ENCODE measurements around the gene IPP.
A peak's percentile ranks its signal among the peaks of the same experiment; 100 is the strongest.
"Not testable (repeated sequence)": the region's sequence is repeated elsewhere in the genome, so short reads cannot be mapped to it uniquely, and the experiment has no call there.

Gene IPP

DNA sequence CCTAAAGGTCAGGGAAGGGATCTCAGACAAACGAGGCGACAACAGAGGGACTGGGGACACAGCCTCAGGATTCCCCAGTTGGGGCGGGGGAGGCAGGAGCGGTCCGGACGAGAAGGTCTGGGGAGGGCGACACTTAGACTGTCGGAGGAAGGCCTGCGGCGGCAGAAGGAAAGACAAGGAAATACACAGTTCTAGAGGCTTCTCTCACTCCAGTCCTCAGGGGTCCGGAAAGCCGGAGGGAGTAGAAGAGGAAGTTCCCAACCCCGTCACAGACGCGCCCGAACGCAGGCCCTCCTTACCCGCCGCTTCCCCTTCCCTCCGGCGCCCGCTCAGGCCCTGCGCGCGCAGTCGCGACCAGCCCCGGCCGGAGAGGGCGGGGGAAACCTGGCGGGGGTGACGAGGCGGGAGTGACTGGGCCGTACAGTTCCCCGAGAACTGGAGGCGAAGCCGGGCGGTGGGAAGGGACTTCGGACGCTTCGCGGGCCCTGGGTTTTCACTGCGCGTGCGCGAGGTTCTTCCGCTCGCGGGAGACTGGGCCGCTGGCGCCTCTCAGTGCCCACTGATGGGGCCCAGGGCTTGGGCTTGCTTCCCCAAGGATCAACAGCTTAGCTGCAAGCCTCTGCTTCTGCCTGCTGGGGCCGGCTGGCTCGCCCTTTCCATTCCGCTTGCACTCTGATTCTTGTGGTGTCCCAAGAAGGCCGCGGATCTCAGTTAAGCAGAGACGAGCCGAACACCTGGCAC is at the start of gene IPP:
Gene IPP, minus strand, starts transcription at position 356 of the 741 bp plus-strand sequence. CDS start 4,242 bp downstream, outside the sequence.
- DNase-seq (ENCODE audit: low read depth in 2 of 2) = peak; percentile 84 to 91

DNA sequence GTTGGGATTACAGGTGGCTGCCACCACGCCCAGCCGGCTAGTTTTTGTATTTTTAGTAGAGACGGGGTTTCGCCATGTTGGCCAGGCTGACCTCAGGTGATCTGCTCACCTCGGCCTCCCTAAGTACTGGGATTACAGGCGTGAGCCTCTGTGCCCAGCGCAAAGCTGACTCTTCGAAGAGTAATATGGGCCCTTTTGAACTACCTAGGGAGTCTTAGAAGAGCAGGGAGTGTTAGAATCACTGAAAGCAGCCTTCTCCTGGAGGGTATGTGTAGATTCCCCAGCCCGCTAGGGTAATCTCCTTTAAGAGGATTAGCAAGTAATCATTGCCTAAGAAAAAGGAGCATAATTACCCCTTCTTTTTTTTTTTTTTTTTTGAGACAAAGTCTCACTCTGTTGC is 46.5 kb upstream of the IPP start:
- DNase-seq (ENCODE audit: low read depth in 2 of 2) = no peak

DNA sequence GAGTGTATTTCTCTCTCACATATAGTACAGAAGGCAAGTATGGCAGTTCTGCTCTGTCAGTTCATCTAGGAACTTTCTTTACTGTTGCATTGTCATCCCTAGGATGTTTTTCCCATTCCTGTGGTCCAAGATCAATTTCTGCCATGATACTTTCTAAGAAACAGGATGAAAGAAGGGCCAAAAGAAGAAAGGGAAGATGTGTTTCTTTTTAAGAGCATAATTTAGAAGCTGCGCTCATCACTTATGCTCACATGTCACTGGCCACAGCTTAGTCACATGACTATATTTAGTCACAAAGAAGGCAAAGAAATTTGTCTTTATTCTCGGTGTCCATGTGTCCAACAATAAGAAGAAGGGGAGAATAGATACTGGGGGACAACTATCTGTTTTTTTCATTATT is 45.9 kb upstream of the IPP start:
- no peak for DNase-seq (ENCODE audit: low read depth in 2 of 2)

DNA sequence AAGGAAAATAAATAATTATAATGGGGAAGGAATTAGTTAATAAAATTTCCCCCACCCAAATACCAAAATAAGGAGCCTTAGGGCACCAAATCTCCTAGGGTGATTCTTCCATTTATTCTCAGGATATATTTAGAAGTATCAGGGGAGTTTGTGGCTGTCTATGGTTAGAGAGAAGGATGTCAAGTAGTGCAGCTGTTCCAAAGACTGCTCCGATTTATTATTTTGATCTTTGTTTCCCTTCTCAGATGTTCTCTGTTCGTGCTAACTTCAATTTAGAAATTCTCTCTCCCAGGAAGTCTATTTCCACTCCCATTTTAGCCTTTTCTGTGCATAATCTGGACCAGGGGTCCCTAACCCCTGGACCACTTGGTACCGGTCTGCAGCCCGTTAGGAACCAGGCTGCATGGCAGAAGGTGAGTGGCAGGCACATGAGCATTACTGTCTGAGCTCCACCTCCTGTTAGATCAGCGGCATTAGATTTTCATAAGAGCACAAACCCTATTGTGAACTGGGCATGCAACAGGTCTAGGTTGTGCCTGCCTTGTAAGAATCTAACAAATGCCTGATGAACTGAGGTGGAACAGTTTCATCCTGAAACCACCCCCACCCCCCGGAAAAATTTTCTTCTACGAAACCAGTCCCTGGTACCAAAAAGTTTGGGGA is 43.6 kb upstream of the IPP start:
- no peak for DNase-seq (ENCODE audit: low read depth in 2 of 2)

DNA sequence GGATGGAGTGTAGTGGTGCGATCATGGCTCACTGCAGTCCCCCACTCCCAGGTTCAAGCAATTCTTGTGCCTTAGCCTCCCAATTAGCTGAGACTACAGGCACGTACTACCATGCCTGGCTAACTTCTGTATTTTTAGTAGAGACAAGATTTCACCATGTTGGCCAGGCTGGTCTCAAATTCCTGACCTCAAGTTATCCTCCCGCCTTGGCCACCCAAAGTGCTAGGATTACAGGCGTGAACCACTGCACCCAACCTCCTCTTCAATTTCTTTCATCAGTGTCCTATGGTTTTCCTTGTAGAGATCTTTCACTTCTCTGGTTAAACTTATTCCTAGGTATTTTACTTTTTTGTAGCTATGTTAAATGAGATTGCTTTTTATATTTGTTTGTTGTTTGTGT is 42.3 kb upstream of the IPP start:
- no peak for DNase-seq (ENCODE audit: low read depth in 2 of 2)

DNA sequence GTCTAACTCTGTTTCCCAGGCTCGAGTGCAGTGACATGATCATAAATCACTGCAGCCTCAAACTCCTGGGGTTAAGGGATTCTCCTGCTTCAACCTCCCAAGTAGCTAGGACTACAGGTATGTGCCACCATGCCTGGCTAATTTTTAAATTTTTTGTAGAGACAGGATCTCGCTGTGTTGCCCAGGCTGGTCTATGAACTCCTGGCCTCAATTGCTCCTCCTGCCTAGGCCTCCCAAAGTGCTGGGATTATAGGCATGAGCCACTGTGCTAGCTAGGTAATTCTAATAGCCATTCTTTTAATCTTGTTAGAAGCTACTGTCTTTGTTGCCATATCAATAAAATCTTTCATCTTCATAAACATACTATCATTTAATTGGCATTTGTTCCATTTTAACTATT is 39.1 kb upstream of the IPP start:
- no peak for DNase-seq (ENCODE audit: low read depth in 2 of 2)

DNA sequence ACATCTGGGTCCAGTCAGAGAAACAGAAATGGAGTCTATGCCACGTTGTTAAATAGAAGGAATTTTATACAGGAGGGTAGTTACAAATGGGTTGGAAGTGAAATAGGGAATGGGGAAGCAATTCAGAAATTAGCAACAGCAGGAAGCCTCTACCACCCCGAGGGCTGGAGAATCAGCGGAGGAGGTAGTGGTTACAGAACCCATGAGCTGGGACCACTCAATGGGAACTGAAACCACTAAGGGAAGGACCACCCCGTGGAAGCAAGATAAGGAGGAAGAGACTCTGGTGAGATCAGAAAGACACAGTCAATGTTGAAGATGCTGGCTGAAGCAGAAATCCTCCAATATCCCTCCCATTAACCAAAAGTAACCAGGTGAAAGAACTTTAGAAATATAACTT is 37.5 kb upstream of the IPP start:
- DNase-seq (ENCODE audit: low read depth in 2 of 2) = no peak

DNA sequence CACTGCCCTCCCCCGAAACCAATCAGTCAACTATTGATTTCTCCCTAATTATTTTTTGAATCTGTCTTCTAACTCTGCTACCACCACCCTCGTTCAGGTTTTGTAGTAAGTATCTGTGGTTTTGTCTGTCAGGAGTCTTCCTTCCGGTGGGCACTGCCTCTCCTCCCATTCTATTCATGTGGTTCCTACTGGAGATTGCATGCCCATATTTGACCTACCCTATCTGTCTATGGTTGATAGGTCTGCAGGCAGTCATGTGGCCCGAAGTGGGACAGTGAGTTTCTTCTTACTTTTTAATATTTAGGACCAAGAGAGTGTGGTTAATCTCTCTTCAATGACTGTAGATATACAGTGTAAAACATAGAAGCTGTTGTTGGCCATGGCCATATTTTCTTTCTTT is 35.1 kb upstream of the IPP start:
- no peak for DNase-seq (ENCODE audit: low read depth in 2 of 2)

DNA sequence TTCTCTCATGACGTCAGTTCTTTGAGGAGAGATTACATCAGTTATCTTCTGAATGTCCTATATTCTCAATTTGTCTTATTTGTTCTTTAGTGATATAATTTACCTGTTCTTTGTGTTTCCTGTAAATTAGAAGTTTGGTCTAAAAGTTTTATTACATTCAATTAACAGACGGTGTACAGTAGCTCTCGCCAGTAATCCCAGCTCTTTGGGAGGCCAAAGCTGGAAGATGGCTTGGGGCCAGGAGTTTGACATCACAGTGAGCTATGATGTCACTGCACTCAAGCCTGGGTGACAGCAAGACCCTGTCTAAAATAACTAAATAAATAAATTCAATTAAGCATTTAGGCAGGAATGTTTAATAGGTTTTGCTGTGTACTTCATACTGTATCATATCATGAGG is 25.3 kb upstream of the IPP start:
- no peak for DNase-seq (ENCODE audit: low read depth in 2 of 2)

DNA sequence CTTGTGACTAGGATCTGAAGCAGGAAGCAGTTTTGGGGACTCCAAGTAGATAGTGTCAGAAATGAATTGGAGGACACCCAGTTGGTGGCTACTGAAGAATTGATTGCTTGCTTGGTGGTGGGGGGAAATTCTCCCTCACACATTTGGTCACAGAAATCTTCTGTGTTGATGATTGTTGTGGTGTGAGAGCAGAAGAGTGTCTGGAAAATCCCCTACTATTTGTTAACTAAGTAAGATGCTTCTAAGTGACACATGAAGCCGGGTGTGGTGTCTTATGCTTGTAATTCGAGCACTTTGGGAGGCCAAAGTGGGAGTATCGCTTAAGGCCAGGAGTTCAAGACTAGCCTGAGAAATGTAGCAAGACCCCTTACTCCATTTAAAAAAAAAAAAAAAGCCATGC is 22.5 kb upstream of the IPP start:
- no peak for DNase-seq (ENCODE audit: low read depth in 2 of 2)

DNA sequence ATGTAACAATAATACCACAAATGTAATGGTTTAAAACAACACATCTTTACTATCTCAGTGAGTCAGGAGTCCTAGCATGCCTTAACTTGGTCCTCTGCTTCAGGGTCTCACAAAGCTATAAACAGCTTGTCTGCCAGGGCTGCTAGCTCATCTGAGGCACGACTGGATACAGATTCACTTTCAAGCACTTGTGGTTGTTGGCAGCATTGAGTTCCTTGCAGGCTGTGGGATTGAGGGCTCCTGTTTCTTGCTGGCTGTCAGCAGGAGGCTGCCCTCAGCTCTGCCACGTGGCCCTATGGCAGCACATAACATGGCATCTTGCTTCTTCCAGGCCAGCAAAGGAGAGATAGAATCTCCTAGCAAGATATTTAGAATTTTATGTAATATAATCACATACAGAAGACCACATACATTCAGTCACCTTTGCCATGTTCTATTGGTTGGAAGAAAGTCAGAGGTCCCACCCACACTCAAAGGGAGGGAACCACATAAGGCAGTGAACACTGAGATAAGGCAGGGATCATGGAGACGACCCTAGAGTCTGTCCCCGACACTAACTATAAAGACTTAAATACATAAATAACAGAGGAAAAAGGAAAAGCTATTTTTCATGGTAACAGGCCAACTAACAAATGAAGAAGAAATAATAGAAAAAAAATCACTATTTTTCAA is 18.9 kb upstream of the IPP start:
- DNase-seq (ENCODE audit: low read depth in 2 of 2) = no peak

DNA sequence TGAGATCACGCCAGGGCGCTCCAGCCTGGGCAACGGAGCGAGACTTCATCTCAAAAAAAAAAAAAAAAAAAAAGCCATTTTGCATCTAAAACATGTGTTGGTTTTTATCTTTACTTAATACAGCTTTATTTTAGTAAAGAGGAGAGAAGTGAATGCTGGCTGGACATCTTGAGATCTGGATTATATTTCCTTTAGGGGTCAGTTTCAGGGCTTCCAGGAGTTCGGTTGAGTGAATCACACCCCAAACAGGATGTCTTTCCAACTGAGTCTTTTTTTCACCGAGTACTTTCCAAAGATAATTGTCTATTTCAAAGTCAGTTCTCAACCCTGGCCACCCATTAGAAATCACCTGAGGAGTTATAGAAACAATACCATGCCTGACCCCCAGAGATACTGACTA is 16.6 kb upstream of the IPP start:
- no peak for DNase-seq (ENCODE audit: low read depth in 2 of 2)

DNA sequence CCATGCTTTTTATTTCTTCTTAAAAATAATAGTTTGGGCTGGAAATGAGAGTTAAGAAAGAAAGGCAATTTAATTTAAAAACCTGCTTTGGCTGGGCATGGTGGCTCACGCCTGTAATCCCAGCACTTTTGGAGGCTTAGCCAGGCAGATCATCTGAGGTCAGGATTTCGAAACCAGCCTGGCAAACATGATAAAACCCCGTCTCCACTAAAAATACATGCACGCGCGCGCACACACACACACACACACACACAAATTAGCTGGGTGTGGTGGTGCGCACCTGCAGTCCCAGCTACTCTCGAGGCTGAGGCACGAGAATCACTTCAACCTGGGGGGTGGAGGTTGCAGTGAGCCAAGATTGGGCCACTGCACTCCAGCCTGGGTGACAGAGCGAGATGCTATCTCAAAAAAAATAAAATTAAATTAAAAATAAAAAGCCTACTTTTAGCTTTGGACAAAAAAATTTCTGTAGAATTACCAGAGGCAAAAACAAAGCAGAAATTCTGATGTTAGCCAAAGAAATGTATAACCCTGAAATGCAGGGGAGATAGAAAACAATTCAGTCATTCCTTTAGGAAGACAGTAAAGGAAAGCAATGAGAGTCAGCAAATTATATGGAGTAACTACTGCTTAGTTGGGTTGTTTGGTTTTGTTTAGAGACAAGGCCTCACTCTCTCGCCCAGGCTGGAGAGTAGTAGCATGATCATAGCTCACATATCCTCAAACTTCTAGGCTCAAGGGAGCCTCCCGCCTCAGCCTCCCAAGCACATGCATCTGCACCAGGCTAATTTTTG is 15.7 kb upstream of the IPP start:
- no peak for DNase-seq (ENCODE audit: low read depth in 2 of 2)

DNA sequence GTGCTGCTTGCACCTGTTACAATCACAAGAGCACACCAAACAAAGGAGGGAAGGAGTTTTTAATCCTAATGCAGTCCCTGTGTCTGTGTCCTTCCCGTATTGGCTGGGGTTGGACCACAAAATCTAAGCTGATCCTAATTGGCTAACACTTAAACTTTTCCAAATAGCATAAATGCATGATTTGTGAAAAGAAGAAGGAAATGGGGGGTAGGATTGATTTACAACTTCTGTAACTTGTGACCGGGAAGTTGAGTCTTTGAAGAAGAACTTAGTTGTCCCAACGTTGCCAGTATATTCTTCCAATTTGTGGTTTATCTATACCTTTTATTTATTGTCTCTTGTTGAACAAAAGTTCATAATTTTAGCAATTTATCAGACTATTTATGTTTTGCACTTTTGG is 11.8 kb upstream of the IPP start:
- DNase-seq (ENCODE audit: low read depth in 2 of 2) = no peak

DNA sequence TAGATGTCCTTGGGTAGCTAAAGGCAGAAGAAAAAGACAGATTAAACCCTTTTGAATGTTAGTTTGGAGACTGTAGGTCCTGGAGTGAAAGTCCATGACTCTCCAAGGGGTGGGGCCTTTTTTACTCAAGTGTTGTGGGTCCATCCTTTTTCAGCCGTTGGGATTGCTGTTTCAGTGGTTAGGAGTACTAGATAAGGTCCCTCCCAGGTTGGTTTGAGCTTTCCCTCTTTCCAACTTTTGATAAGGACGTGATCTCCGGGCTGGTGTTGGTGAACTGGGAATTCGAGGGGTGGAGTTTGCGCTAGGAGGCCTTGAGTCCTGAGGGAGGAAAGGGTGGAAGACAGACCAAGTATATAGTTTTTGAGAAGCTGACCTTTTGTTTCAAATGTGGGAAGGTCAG is 5.2 kb upstream of the IPP start:
- DNase-seq (ENCODE audit: low read depth in 2 of 2) = no peak

DNA sequence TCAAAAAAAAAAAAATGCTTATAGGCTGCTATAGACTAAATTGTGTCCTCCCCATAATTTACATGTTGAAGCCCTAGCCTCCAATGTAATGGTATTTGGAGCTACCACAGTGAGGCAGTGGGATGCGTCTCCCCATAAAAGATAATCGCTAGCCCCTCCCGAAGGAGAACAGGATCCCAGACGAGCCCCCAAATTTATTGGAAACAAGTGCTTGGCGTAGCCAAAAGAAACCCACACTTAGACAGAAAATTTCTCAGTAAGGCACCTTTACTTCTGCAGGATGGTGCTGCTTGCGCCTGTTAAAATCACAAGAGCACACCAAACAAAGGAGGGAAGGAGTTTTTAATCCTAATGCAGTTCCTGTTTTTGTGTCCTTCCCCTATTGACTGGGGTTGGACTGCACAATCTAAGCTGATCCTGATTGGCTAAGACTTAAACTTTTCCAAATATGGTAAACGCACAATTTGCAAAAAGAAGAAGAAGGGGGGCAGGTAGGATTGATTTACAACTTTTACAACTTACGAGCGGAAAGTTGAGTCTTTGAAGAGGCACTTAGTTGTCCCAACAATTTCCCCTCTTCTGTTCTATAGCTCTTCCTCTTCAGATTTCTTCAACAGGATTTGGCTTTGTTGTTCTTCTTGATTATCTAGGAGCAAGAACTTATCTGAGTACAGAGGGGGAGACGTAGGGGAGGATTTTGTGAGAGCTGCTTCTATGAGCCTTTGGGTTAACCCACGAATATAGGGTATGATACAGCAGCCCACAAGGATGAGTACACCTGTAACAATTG is 3.0 kb upstream of the IPP start:
- DNase-seq (ENCODE audit: low read depth in 2 of 2) = no peak

DNA sequence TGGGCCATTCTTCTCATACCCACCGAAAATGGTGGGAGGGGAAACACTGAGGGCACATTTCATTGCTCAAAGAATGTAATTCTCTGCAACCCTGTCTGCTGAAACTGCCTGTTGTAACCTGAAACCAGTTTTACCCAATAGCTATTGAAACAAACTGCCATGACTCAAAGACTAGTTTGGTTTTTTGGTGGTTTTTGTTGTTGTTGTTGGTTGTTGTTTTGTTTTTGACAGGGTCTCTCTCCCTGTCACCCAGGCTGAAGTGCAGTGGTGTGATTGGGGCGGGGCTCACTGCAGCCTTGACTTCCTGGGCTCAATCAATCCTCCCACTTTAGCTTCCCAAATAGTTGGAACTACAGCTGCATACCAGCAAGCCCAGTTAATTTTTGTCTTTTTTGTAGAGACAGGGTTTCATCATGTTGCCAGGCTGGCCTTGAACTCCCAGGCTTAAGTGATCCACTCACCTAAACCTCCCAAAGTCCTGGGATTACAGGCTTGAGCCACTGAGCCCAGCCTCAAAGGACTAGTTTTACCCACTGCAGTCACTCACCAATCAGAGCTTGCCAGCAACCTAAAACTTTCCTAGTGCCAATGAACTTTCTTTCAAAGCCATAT is 2.1 kb upstream of the IPP start:
- DNase-seq (ENCODE audit: low read depth in 2 of 2) = no peak

DNA sequence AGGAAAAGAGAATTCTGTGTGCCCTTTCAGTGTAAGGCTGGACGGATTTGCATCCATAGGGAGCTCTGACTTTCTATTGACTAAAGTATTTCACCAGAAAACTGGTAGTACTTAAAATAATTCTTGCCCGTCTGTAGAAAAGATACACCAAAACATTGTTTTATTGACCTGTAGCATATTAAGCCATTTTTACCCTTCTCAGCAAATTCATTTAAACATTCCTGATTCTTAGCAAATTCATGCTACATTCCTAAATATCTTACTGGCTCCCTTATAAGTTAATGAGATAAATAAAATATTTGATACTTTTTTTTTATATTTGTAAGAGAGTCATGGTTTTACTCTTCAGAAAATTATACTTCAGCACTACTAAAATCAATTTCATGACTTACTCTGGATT is 1.6 kb upstream of the IPP start:
- no peak for DNase-seq (ENCODE audit: low read depth in 2 of 2)

DNA sequence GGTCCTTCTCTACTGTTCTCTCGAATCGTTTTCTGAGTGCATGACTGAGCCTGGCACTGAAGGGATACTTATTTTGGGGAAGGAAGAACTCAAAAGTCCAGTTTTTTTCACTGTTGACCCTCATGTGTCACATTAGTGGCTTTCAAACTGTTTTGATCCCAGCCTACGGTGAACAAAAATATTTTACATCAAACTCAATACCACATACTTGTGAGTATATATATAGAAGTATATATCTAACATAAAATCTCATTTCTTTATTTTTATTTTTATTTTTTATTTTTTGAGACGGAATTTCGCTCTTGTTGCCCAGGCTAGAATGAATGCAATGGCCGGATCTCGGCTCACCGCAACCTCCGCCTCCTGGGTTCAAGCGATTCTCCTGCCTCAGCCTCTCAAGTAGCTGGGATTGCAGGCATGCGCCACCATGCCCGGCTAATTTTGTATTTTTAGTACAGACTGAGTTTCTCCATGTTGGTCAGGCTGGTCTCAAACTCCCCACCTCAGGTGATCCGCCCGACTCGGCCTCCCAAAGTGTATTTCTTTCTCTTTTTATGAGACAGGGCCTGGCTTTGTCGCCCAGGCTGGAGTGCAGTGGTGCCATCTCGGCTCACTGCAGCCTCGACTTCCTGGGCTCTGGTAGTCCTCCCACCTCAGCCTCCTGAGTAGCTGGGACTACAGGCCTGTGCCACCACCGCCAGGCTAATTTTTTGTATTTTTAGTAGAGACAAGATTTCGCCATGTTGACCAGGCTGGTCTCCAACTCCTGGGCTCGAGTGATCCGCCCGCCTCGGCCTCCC is 786 bp upstream of the IPP start:
- not testable (repeated sequence) for DNase-seq (ENCODE audit: low read depth in 2 of 2)

DNA sequence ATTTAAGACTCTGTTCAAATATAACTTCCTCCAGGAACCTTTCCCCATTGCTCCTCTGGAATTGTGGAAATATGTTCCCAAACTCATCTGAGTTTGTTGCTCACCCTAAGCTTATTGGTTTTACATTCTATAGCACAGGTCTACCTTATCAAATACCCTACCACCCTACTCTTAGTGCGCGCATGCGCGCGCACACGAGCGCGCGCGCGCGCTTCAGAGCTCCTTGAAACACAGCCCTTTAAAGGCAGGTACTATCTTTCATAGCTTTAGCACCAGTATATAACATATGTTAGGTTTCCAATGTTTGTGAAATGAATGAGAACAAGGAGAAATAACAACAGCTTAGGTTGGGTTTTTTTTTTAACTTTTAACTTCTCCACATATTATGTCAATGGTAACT is 3.5 kb downstream of the IPP start:
- DNase-seq (ENCODE audit: low read depth in 2 of 2) = no peak
